Erythroblast (primary cell): ENCODE results near the gene PPP2R5C.

ENCODE experiments used
- GATA1 ChIP-seq: IDR thresholded peaks from 2 replicates; pipeline ENCODE4 v1.6.1; 2011; ENCODE audit warnings: low read depth, mild to moderate bottlenecking, control low read depth, low read length, moderate library complexity
- POLR2A ChIP-seq: IDR thresholded peaks from 2 replicates; pipeline ENCODE4 v1.6.1; 2011; ENCODE audit warnings: mild to moderate bottlenecking, low read length

DNA sequence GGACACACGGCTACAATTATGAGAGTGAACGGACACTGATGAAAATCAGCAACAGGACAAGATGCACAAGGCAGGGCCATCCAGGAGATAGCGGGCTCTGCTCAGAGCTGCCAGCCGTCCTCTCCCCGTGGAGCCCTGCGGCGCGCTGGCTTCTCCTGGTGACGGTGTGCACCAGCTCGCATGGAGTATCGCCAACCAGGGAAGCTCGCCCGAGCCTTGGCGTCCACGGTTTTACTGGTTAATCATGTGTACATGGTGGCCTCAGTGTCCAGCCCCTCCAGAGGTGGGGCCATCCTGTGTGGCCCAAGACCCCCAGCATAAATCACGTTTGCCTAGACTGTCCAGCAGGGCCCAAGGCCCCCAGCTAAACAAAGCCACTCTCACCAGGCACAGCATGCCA, 171.7 kb downstream of the PPP2R5C start:
- no peak for TF ChIP-seq POLR2A
- TF ChIP-seq GATA1: no peak
